GOT3 (cell line): ENCODE data around the gene CASP5.
"Not testable (repeated sequence)": the region's sequence is repeated elsewhere in the genome, so short reads cannot be mapped to it uniquely, and the experiment has no call there.

Experiments
- DNase-seq: peaks from one replicate; lab custom pipeline; 2025; ENCODE audit warnings: mixed read lengths; lab: John Stamatoyannopoulos, UW

The CASP5 gene

GRCh38 chr11:105023003-105023402 is at the start of gene CASP5:
CASP5 (minus strand) TSS chr11:105023168; CDS start chr11:105023136, 32 bp downstream.
- DNase-seq, result no peak

DNA sequence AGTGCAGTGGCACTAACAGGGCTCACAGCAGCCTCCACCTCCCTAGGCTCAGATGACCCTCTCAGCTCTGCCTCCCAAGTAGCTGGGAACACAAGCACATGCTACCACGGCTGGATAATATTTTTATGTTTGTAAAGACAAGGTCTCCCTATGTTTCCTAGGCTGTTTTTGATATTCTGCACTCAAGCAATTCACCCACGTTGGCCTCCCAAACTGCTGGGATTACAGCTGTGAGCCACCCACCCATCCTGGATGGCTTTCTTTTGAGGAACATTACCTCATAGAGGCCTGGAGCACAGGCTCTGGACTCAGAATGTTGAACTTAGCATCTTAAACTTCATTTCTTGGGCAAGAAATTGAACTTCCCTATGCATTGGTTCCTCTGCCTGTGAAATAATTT is 49.1 kb upstream of the CASP5 start:
- DNase-seq, result not testable (repeated sequence)

- DNase-seq, result no peak
Observed at GRCh38 chr11:105071089-105071732, 48.2 kb upstream of the CASP5 start.

DNA sequence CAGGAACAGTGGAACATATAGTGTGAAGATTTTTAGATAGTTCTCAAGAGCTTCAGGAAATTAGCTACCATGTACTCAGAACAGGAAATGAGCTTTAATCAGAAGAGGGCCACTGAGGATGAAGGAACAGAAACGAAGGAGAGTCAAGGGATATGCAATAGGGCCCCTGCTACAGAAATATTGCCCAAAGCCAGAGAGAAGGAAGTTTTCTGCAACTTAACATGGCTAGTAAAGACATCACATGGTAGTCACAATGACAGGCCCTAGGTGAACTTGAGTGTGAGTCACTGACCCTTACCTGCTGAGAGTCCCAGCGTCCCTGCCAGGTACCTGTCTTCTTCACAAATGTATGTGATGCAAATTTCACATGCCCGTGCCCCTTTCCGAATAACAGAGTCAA is 47.3 kb upstream of the CASP5 start:
- no peak for DNase-seq

DNA sequence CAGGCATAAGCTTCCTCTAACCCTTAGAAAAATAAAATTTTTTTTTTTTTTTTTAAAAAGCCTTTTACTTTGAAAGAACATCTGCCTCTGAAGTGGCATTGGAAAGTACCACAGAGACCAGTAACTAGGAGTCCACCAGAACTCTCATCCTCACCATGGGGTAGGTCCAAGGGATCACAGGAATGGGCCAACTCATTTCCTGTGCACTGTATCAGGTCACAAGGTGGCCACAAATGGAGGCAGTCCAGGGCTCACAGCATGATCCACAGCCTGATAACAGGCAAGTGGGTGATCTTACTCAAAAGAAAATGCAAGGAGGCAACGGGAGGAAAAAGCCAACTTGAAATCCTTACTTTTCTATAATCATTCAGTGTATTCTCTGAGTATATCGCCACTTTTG is 46.8 kb upstream of the CASP5 start:
- not testable (repeated sequence) for DNase-seq

GRCh38 chr11:105063245-105063941 is 40.4 kb upstream of the CASP5 start:
- DNase-seq, result not testable (repeated sequence)

DNA sequence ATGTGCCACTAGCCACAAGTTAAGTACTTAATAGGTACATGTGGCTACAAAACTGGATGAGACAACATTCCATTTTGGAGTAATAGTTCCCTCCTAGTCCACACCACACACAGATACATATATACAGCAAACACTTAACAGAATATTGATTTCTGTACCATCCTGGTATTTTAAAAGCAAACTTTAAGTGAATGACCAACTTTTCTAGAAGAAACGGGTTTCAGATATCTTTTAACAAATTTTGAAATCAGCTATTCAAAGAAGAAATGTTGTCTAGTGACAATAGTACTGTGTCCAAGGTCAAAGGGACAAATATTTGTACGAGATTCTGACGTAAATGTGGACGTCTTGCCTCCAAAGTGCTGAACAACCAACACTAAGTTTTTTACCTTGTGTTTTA is 34.5 kb upstream of the CASP5 start:
- no peak for DNase-seq

- DNase-seq, result no peak
Observed at GRCh38 chr11:105056446-105056845, 33.5 kb upstream of the CASP5 start.

DNA sequence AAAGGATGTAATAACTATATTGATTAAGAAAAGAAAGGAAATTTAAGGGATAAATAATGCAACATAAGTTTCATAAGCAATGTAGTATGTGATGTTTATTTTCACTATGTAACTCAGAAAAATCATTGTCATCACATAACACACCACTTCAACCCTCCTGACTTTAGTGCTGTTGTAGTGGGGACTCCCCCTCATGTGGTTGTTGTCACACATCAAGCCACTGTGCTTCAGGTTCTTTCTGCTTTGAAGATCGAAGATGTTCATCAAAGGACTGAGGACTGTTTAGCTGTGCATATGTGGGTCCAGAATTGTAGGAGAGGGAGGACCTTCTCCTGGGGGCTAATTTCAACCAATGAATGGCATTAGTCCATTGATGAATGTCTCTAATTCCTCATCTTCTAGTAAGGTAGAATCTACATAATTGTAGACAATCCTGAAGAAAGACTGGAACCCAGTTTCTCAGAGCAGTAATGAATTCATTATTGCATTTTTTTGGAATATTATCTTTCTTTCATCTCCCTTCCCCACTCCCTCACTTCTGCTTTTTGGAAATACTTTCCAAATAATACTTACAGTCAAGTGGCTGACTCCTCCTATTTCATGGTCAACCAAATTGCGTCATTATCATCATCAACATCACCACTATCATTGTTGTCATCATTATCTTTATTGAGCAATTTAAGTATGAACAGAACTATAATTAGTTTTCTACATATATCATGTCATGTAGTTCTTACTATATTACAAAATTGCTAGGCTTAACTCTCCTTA is 31.9 kb upstream of the CASP5 start:
- no peak for DNase-seq

GRCh38 chr11:105052487-105052886 is 29.5 kb upstream of the CASP5 start:
- DNase-seq, result no peak

DNA sequence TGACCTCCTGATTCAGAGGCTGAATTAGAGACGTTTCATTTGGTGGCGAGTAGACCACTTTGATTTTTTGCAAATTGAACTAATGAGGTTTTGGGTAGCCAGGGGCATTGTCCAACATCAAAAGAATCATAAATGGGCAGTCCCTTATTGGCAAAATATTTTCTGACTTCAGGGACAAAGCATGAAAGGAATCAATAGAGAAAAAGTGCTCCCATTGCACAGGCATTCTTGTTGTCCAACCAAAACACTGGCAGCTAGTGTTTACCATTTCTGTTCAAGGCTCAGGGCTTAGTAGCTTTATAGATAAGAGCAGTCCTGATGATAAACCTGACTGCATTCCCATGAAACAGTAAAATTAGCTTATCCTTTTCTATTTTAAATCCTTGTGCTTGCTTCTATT is 28.6 kb upstream of the CASP5 start:
- no peak for DNase-seq

- no peak for DNase-seq
Observed at GRCh38 chr11:105049481-105049880, 26.5 kb upstream of the CASP5 start.

DNA sequence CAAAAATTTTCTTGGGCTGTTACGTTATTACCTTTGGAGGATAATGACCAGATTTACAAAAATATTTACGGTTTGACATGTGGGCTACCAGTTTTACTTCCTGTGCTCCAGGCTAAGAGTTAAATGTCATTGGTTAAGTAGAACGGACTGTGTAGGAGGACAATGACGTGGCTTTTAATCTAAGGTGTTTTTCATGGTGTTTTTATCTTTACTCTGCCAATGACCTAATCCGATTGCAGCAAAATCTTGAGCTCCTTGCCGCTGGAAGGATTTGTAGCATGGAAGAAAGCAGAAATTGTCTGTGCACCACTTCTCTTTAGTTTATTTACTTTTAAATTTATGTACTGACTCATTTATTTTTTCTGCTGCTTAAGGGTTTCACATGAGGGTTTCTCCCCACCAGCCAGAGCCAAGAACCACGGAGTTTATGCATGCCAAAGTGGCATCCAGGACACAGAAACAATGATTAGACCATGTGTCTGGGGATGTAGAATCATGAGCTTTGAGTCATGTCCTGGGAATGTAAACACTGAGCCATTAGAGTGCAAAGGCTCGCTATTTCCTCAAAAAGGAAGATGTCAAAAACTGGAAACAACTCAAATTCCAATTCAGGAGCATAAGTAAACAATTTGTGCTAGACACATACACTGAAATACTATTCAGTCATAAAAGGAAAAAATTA is 24.1 kb upstream of the CASP5 start:
- DNase-seq, result no peak

DNA sequence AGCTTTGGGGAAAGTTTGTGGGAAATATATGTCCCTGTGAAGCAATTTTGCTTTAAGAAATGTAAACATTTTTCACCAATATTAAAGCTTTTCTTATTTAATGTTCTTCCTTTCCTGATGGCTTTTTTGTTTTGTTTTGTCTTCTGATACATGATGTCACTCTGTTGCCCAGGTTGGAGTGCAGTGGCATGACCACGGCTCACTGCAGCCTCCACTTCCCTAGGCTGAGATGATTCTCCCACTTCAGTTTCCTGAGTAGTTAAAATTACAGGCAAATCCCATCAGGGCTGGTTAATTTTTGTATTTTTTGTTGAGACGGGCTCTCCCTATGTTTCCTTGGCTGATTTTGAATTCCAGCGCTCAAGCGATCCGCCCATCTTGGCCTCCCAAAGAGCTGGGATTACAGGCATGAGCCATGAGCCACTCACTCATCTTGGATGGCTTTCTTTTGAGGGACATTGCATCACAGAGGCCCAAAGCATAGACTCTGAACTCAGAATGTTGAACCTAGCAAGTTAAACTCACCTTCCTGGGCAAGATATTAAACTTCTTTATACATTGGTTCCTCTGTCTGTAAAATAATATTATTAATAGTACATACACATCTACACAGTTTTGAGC is 22.8 kb upstream of the CASP5 start:
- DNase-seq, result no peak

DNA sequence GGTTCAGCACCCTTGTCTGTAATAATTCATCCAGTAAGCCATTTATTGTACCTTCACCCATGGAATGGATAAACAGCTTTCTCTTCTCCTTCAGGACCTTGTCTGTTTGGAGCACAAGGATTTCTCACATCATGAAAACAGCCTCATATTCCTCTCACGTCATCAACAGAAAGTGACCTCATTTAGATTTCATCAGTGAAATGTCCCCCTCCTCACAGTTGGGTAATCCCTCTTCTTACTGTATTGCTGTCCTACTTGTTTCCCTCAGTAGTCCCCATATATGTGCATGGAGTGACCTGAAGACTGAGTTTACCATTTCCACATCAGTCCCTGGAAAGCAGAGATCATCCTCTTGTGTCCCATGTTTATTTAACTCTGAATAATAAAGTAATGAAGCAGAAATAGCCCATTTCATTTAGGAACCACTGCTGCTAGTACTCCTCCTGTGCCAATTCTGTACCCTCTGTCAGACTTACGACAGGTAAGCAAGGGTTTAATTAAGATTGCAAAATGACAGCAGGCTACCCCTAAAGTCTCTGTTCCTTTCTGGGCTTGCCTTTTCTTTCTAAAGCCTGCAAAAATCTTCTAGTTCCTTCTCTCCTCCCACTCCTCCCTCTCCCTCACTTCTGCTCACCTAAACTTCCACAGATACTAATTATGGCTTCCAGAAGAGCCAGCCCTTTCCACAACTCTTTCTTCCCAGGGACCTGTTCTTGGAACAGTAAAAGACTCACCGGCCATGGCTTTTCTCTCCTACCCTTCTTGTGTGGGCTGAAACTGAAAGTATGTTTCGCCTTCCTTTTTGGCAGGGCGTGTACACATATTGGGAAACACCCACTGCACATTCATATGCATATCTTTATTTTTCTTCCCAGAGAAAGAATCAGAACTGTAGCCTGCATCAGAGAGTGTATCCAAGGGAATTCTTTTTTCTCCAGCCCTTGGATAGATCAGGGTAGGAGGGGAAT is 21.9 kb upstream of the CASP5 start, which contains the start of gene CARD16:
Gene CARD16, minus strand, starts transcription at position 779 of the 968 bp plus-strand sequence. Its CDS starts 38 bp downstream, at position 741.
- not testable (repeated sequence) for DNase-seq

DNA sequence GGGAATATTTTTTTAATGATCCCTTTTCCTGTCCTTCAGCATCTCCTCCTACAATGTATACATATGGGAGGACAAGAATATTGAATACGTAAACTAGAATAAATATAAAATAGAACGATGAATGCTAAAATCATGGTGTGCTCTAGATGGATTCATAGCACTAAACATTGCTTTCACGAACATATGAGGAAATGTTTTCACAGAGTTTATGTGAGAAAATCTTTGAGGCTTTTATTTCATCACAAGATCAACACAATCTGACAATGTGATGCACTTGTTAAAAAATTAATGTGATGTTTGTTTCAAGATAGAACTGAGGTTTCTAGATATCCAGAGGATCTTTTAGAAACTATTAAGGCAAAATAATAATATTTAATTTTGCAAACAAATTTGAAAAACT is 19.2 kb upstream of the CASP5 start:
- DNase-seq, result no peak

GRCh38 chr11:105040703-105041102 is 17.7 kb upstream of the CASP5 start:
- no peak for DNase-seq

GRCh38 chr11:105034813-105035620 is 12.0 kb upstream of the CASP5 start, which contains the start of gene CASP1:
CASP1 (minus strand) TSS chr11:105035144; CDS start chr11:105035113, 31 bp downstream.
- no peak for DNase-seq

- DNase-seq, result not testable (repeated sequence)
Observed at GRCh38 chr11:105034388-105034787, 11.4 kb upstream of the CASP5 start.

- DNase-seq, result no peak
Observed at GRCh38 chr11:105033781-105034180, 10.8 kb upstream of the CASP5 start.
